HG03039 (cell line): ENCODE results near the gene KLK10.
"Not testable (repeated sequence)": the region's sequence is repeated elsewhere in the genome, so short reads cannot be mapped to it uniquely, and the experiment has no call there.

Source experiments
- ATAC-seq: cut with Tn5 transposase; IDR thresholded peaks from one replicate; pipeline ENCODE4 v1.9.1; 2021; ENCODE audit warnings: mild to moderate bottlenecking, moderate library complexity; ENCODE audit not compliant: unreplicated experiment

KLK10 gene

DNA sequence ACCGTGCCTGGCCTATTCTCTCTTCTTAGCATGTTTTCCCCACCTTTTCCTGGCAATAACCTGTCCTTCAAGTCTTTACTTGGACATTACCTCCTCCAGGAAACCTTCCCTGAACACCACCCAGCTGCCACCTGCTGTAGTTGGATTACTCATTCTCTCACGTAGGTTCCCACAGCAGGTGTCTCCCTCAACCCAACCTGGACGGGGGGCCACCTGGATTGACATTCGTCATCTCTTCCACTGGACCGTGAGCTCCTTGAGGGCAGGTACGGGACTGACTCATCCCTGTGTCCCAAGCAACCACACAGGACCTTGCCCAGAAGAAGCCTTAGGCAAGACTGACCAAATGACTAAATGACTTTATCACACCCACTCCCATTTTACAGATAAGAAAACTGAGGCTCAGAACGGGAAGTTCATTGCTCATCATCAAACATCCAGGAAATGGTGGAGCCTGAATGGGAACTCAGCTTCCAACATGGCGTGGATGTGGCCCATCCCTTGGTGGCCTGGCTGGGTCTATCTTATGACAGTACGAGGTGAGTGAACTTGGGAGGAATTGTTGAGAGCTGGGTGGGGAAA, 46.6 kb downstream of the KLK10 start:
- no peak for ATAC-seq

DNA sequence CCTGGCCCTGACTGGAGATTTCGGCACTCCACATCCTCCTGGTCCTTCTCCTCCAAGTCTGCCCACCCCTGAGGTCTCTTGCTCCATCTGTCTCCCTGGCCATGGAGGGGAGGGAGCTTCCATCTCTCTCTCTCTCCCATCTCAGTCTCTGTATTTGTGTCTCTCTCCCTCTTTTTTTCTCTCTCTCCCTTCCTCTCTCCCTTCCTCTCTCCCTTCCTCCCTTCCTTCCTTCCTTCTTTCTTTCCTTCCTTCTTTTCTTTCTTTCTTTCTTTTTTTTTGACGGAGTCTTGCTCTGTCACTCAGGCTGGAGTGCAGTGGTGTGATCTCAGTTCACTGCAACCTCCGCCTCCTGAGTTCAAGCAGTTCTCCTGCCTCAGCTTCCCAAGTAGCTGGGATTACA, 49.7 kb downstream of the KLK10 start:
- not testable (repeated sequence) for ATAC-seq

DNA sequence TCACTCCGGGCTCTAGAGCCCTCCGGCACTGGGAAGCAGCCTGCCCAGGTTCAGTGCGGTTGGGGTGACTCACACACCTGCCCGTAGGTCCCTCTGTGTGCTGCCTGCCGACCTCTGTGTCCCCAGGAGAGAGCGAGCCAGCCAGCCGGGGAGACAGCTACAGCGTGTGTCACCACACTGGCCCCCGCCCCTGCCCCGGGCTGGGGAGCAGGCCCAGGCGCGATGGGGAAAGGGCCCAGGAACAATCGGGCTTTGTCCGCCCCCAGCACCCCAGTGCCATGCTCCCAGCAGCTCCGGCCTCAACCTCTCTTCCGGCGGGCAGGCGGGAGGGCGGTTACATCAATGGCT, 50.1 kb downstream of the KLK10 start, which contains the start of gene KLK6:
TSS of gene KLK6 (minus strand) at position 179 of the 348 bp plus-strand sequence. CDS start 1,487 bp downstream, outside the sequence.
- no peak for ATAC-seq

- ATAC-seq: no peak
Measured at GRCh38 chr19:50968716-50969412, 50.6 kb downstream of the KLK10 start.

GRCh38 chr19:50967929-50968715, 51.4 kb downstream of the KLK10 start:
- ATAC-seq: no peak

GRCh38 chr19:50964266-50964665, 55.2 kb downstream of the KLK10 start:
- no peak for ATAC-seq

DNA sequence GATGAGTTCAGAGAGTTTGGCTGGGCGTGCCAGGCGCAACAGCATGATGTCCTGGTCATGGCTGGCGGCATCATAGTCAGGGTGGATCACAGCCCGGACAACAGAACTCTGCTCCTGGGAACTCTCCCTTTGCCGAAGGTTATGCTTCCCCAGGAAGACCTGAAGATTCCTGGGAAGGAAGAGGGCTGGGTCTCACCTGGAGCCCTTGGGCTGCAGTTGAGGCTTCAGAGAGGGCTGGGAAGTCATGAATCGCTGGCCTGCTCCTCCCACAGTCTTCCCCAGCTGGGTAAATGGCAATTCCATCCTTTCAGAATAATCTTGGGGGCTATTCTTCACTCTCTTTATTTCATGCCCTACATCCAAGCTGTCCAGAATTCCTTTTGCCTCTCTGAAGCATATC, 56.1 kb downstream of the KLK10 start:
- no peak for ATAC-seq
